Activated CD8-positive, alpha-beta memory T cell treated with anti-CD3 and anti-CD28 coated beads, Interleukin-2, amount 50 U/mL, for 4 hours (primary cell): ENCODE measurements around the gene TMEM229B.
"Not testable (repeated sequence)": the region's sequence is repeated elsewhere in the genome, so short reads cannot be mapped to it uniquely, and the experiment has no call there.

Source experiments
- DNase-seq: peaks from one replicate; pipeline ENCODE4 v3.0.0-alpha.2; 2020

Gene TMEM229B

GRCh38 chr14:67451667-67452066 lies 36.9 kb downstream of the TMEM229B start:
- not testable (repeated sequence) for DNase-seq

- no peak for DNase-seq
Measured at GRCh38 chr14:67449096-67449495, 39.4 kb downstream of the TMEM229B start.

- DNase-seq, result no peak
Measured at GRCh38 chr14:67447033-67447381, 41.5 kb downstream of the TMEM229B start.

- no peak for DNase-seq
Measured at GRCh38 chr14:67446371-67447032, 42.0 kb downstream of the TMEM229B start.

- DNase-seq, result no peak
Measured at GRCh38 chr14:67444395-67444794, 44.1 kb downstream of the TMEM229B start.

GRCh38 chr14:67442139-67442906 lies 46.2 kb downstream of the TMEM229B start:
- DNase-seq, result no peak

GRCh38 chr14:67441672-67442071 lies 46.8 kb downstream of the TMEM229B start:
- no peak for DNase-seq

- no peak for DNase-seq
Measured at GRCh38 chr14:67441256-67441655, 47.3 kb downstream of the TMEM229B start.

GRCh38 chr14:67440513-67440912 lies 48.0 kb downstream of the TMEM229B start:
- no peak for DNase-seq

GRCh38 chr14:67438969-67439368 lies 49.6 kb downstream of the TMEM229B start:
- DNase-seq, result no peak

GRCh38 chr14:67436006-67436866 lies 52.3 kb downstream of the TMEM229B start:
- DNase-seq, result no peak

- no peak for DNase-seq
Measured at GRCh38 chr14:67435603-67436002, 52.9 kb downstream of the TMEM229B start.

GRCh38 chr14:67432050-67432564 lies 56.4 kb downstream of the TMEM229B start:
- no peak for DNase-seq

- DNase-seq, result no peak
Measured at GRCh38 chr14:67429510-67430205, 58.9 kb downstream of the TMEM229B start.

GRCh38 chr14:67428501-67429031 lies 60.0 kb downstream of the TMEM229B start:
- no peak for DNase-seq

GRCh38 chr14:67426983-67427606 lies 61.4 kb downstream of the TMEM229B start:
- DNase-seq, result peak; percentile 72

GRCh38 chr14:67426161-67426560 lies 62.4 kb downstream of the TMEM229B start:
- no peak for DNase-seq

GRCh38 chr14:67425608-67426007 lies 62.9 kb downstream of the TMEM229B start:
- DNase-seq, result no peak

- DNase-seq, result no peak
Measured at GRCh38 chr14:67424539-67424938, 64.0 kb downstream of the TMEM229B start.

GRCh38 chr14:67423424-67423823 lies 65.1 kb downstream of the TMEM229B start:
- DNase-seq, result no peak

GRCh38 chr14:67421356-67422224 lies 66.9 kb downstream of the TMEM229B start:
- DNase-seq, result no peak
